Lower leg skin (tissue), 3 donors: ENCODE measurements around the gene PDE8B.

Source experiments
- CTCF ChIP-seq, 3 donors: fragments of 450-650 bp; IDR thresholded peaks; one replicate each; pipeline ENCODE4 v1.5.1; 2016; ENCODE audit warnings: antibody characterized with exemption in 3 of 3, mild to moderate bottlenecking in 3 of 3, moderate library complexity in 2 of 3
- POLR2A ChIP-seq, 2 donors: fragments of 450-650 bp; IDR thresholded peaks; one replicate each; pipeline ENCODE4 v1.6.1; 2016 to 2017; ENCODE audit warnings: antibody characterized with exemption in 2 of 2, mild to moderate bottlenecking in 1 of 2, moderate library complexity in 1 of 2

GRCh38 chr5:77172713-77173328 lies 37.7 kb upstream of the PDE8B start:
- TF ChIP-seq CTCF (IDR thresholded peaks at IDR 0.05) = no peak
- no peak for TF ChIP-seq POLR2A (IDR thresholded peaks at IDR 0.05)
